Rectal smooth muscle tissue (tissue), 1 donor: ENCODE results near the gene WSCD1.

Experiments used
- H3K27ac ChIP-seq: one replicate; pipeline ENCODE4 v1.7.0; 2013; ENCODE audit warnings: low read depth, low read length, inconsistent platforms
- H3K27me3 ChIP-seq: one replicate; pipeline ENCODE4 v1.7.0; 2013; ENCODE audit warnings: low read length; ENCODE audit not compliant: control insufficient read depth, insufficient read depth
- H3K36me3 ChIP-seq: one replicate; pipeline ENCODE4 v1.7.0; 2013; ENCODE audit warnings: low read length; ENCODE audit not compliant: control insufficient read depth, insufficient read depth
- H3K4me1 ChIP-seq: one replicate; pipeline ENCODE4 v1.7.0; 2013; ENCODE audit warnings: low read length; ENCODE audit not compliant: control insufficient read depth, insufficient read depth
- H3K4me3 ChIP-seq: one replicate; pipeline ENCODE4 v1.7.0; 2013; ENCODE audit warnings: low read length
- H3K9ac ChIP-seq: one replicate; pipeline ENCODE4 v1.7.0; 2013; ENCODE audit warnings: low read length

The WSCD1 gene

DNA sequence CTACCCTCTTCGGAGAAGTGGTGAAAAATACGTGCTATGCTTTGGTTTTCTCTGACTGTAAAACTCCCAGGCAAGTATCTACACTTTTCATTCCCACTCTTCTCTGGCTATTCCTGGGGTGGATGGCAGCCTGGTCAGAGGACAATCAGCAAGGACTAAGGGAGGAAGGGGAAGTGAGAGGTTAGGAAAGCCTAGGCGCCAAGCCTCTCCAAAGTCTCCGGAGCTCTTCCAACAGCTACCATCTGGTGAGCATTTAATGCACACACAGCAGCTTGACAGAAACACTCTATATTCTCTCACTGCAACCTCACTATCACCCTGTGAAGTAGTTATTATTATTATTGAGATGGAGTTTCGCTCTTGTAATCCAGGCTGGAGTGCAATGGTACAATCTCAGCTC, 65.1 kb downstream of the WSCD1 start:
- H3K36me3 ChIP-seq, result no peaks in the 10 kb centered on the region
- no peaks in the 10 kb centered on the region for H3K4me1 ChIP-seq
- H3K27ac ChIP-seq, result no peak overlapping the region
- peaks cover 2% of the 10 kb centered on the region for H3K27me3 ChIP-seq
- no peak overlapping the region for H3K4me3 ChIP-seq
- H3K9ac ChIP-seq, result no peak overlapping the region

- H3K27me3 ChIP-seq, result peaks cover 2% of the 10 kb centered on the region
These were observed 65.8 kb downstream of the WSCD1 start for GRCh38 chr17:6135996-6136395.

DNA sequence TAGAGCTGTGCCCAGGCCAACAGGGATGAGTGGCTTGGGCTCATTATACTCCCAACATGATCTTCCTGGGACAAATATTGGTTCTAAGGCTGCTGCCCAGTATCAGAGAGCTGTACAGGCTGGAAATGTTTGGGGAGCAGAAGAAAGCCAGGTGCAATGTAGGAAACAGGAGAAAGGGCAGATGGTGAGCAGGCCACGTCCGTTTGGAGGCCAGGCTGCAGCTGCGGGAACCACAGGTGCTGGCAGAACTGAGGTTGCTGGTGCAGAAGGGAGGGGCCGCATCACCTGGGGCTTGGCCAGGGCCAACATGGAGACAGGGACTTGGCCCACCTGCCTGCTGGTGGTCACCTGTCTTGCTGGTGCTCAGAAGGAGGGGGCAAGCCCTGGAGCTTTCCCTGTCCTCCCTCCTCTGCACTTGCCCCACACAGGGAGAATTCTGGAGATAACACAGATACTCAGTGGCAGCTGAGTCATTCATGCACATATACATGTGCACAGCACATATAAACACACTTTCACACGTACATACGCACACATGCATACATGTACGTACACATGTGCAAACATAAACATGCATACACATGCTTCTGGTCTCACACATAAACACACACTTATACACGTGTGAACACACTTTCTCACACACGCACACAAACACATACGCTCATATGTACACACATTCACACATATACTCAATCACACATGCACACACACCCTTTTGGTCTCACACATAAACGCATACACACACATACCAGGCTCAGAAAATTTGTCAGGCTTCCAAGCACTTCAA, 67.7 kb downstream of the WSCD1 start:
- Histone ChIP-seq H3K27me3 (peaks cover 2% of the 10 kb centered on the region), H3K4me1 (no peaks in the 10 kb centered on the region), H3K27ac (no peak overlapping the region), H3K36me3 (no peaks in the 10 kb centered on the region), H3K4me3 (no peak overlapping the region), H3K9ac (no peak overlapping the region)

More at GRCh38 chr17:6135996-6136395, 65.8 kb downstream of the WSCD1 start:
- Histone ChIP-seq H3K27ac (no peak overlapping the region), H3K36me3 (no peaks in the 10 kb centered on the region), H3K4me1 (no peaks in the 10 kb centered on the region), H3K4me3 (no peak overlapping the region), H3K9ac (no peak overlapping the region)

GRCh38 chr17:6138761-6139446, 68.7 kb downstream of the WSCD1 start:
- no peaks in the 10 kb centered on the region for H3K4me1 ChIP-seq
- H3K27me3 ChIP-seq, result peaks cover 2% of the 10 kb centered on the region
- H3K4me3 ChIP-seq, result no peak overlapping the region
- H3K9ac ChIP-seq, result no peak overlapping the region
- H3K27ac ChIP-seq, result no peak overlapping the region
- no peaks in the 10 kb centered on the region for H3K36me3 ChIP-seq

DNA sequence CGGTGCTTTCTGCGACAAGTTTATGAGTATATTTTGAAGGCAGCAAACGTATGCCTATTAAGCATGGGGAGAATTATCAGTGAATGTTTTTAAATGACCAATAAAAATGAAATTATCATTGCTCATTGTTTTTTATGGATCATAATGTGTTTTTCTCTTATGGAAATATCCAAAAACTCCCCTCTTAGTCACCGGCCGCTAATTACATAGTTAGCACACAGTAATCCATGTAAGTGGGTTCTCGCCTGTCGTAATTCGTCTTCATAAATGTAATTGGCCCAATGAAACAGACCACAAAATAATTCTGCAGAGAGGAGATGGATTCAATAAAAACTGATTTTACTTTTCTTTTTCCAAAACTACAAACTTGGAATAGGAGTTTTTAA, 69.3 kb downstream of the WSCD1 start:
- Histone ChIP-seq H3K27me3 (peaks cover 2% of the 10 kb centered on the region), H3K36me3 (no peaks in the 10 kb centered on the region), H3K4me3 (no peak overlapping the region), H3K9ac (no peak overlapping the region), H3K4me1 (no peaks in the 10 kb centered on the region), H3K27ac (no peak overlapping the region)

DNA sequence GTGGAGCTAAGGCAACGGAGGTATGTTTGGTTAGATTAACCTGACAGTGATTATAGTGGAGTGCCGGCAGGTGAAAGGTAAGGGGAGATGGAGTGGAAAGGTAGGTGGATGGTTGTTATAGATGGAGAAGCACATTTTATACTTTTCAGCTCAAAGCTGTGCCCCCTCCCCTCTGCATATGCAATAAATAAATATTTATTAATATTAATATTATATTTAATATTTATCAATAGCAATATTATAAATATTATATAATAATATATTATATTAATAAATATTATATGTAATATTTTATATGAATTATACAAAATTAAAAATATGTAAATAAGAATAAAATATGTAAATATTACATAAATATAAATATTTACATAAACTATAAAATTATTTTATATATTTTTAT, 70.0 kb downstream of the WSCD1 start:
- no peaks in the 10 kb centered on the region for H3K4me1 ChIP-seq
- no peak overlapping the region for H3K27ac ChIP-seq
- no peak overlapping the region for H3K9ac ChIP-seq
- no peak overlapping the region for H3K4me3 ChIP-seq
- peaks cover 2% of the 10 kb centered on the region for H3K27me3 ChIP-seq
- no peaks in the 10 kb centered on the region for H3K36me3 ChIP-seq

DNA sequence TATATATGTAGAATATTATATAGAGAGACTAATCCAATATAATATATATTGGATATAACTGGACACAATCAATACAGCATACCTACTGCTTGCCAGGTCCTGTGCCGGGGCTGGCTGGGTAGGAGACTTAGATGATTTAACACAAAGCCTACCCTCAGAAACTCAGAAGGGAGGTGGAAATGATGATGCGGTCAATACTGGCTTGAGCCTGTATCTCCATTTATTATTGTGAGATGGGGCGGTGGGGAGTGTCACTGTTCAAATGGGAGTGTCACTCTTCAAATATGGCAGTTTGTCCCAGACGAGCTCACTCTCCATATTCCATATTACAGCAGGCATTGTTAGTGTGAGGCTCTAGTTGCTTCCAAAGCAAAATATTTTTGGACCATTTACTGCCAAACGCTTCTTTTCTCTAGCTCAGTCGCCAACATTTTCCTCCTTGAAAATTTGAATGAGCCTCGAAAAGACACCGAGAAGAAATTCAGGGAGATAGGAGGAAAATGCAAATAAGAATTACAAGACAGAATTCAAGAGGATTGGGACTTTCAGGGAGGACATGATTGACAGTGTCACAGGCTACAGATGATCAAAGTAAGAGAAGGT, 70.7 kb downstream of the WSCD1 start:
- Histone ChIP-seq H3K4me1 (no peaks in the 10 kb centered on the region), H3K4me3 (no peak overlapping the region), H3K36me3 (no peaks in the 10 kb centered on the region), H3K9ac (no peak overlapping the region), H3K27me3 (peaks cover 1% of the 10 kb centered on the region), H3K27ac (no peak overlapping the region)

- H3K9ac ChIP-seq, result no peak overlapping the region
- no peak overlapping the region for H3K4me3 ChIP-seq
- no peaks in the 10 kb centered on the region for H3K36me3 ChIP-seq
- H3K27me3 ChIP-seq, result no peaks in the 10 kb centered on the region
- no peak overlapping the region for H3K27ac ChIP-seq
- H3K4me1 ChIP-seq, result no peaks in the 10 kb centered on the region
These were observed 72.5 kb downstream of the WSCD1 start for GRCh38 chr17:6142701-6143100.

- H3K36me3 ChIP-seq, result no peaks in the 10 kb centered on the region
- H3K9ac ChIP-seq, result no peak overlapping the region
- no peak overlapping the region for H3K27ac ChIP-seq
- no peak overlapping the region for H3K4me3 ChIP-seq
- H3K4me1 ChIP-seq, result no peaks in the 10 kb centered on the region
- H3K27me3 ChIP-seq, result no peaks in the 10 kb centered on the region
These were observed 75.8 kb downstream of the WSCD1 start for GRCh38 chr17:6145946-6146345.

DNA sequence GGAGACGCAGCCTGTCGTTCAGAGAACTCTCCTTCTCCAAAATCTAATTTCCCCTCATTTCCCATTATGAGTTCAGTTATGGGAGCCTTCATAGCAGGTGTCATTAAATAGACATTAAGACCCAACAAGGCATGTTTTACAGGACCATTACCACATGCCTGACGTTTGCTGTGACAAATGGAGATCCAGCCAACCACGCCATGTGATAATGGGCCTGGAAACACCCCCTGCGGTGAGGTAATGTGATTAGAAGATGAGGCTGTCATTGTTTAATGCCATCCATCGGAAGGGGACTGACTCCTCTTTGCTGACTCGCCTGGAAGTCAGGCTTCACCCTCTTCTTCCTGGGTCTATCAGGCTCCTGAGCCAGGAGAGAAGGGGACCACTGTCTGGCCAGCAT, 76.9 kb downstream of the WSCD1 start:
- H3K4me3 ChIP-seq, result no peak overlapping the region
- no peaks in the 10 kb centered on the region for H3K27me3 ChIP-seq
- no peak overlapping the region for H3K27ac ChIP-seq
- H3K4me1 ChIP-seq, result no peaks in the 10 kb centered on the region
- no peaks in the 10 kb centered on the region for H3K36me3 ChIP-seq
- H3K9ac ChIP-seq, result no peak overlapping the region

GRCh38 chr17:6153375-6153774, 83.2 kb downstream of the WSCD1 start:
- Histone ChIP-seq H3K27me3 (no peaks in the 10 kb centered on the region), H3K36me3 (no peaks in the 10 kb centered on the region), H3K27ac (no peak overlapping the region), H3K4me1 (no peaks in the 10 kb centered on the region), H3K4me3 (no peak overlapping the region), H3K9ac (no peak overlapping the region)

DNA sequence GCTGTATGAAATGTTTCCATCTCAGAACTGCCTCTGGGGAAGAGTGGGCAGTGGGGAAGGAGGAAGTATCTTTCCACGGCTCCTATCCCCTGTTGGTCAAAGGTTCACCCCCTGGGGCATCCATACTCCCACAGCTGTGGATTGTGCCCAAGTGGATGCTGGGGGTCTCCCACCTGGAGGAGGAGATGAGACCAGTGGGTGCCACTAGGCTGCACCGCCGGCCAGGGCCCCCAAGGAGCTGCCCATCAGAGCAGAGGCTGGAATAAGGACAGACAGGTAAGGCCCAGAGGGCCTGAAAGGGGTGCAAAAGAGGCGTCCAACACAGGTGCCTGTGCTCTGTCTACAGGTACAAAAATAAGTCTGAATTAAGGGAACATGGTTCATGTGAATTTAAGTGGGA, 87.5 kb downstream of the WSCD1 start:
- Histone ChIP-seq H3K27me3 (no peaks in the 10 kb centered on the region), H3K36me3 (no peaks in the 10 kb centered on the region), H3K27ac (no peak overlapping the region), H3K4me3 (no peak overlapping the region), H3K4me1 (no peaks in the 10 kb centered on the region), H3K9ac (no peak overlapping the region)
